Stimulated activated CD4-positive, alpha-beta T cell treated with anti-CD3 and anti-CD28 coated beads, Interleukin-1b, Interleukin-23, amount 100 ng/mL, for 48 hours (primary cell): ENCODE data around the gene TBX6.

ENCODE experiments used
- DNase-seq: peaks from one replicate; pipeline ENCODE4 v3.0.0-alpha.2; 2020

The TBX6 gene

DNA sequence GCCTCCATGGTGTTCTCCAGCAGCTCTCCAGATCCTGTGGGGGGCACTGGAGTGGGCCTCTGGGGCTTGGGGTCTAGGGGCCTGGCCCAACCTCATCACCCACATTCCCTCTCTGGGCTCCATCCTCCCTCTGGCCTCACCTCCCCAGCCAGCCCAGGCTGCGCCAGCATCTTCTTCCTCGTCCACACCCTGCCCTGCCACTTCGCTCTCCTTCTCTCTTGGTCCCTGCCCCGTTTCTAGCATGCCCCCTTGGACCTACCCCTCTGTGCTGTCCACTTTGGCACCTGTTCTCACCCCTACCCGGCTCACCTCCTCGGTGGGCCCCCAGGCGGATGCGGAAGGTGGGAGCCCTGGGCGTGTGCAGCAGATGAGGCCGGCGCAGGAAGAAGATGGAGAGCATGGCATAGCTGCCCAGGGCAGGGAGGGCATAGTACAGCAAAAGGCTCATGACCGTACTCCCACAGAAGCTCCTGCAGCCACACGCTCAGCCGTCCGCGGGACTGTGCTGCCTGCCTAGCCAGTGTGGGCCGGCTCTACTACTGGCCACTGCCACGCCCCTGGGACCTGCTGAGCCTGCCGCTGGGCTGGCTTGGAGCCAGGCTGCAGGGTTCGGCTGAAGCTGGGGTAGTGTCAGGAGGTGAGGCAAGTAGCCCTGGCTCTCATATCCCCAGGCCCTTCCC lies 21.4 kb upstream of the TBX6 start, which contains the start of gene GDPD3:
Gene GDPD3, minus strand, starts transcription at position 507 of the 680 bp plus-strand sequence. Its CDS starts 59 bp downstream, at position 448.
- DNase-seq = no peak

GRCh38 chr16:30112197-30113030 lies 20.7 kb upstream of the TBX6 start:
- peak; percentile 72 for DNase-seq

GRCh38 chr16:30110661-30111060 lies 18.9 kb upstream of the TBX6 start:
- DNase-seq = no peak

GRCh38 chr16:30108059-30108850 lies 16.5 kb upstream of the TBX6 start:
- DNase-seq = no peak

- no peak for DNase-seq
Observed at GRCh38 chr16:30104492-30104891, 12.8 kb upstream of the TBX6 start.

DNA sequence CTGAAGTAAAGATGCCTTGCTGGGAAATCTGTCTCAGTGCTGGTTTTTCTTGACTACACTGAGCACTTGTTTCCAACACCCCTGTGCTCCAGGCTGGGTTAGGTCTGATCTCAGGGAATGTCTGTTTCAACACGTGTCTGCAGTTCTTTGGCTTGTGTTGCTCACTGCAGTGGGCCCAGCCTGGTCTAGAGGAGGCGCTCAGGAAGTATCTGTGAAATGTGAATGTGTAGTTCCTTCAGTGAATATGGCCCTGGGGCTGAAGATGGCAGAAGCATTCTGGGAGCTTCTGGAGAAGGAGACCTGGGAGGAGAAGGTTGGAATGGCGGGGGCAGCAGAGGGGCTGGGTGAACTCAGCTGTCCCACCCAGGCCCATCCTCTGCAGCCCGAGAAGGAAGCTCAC lies 12.4 kb upstream of the TBX6 start:
- DNase-seq = no peak

GRCh38 chr16:30096862-30097563 lies 5.3 kb upstream of the TBX6 start:
- DNase-seq = no peak

- peak; percentile 89 for DNase-seq
Observed at GRCh38 chr16:30096105-30096861, 4.6 kb upstream of the TBX6 start, which contains the start of gene YPEL3. TSS of gene YPEL3 (minus strand) at chr16:30096213. CDS start at chr16:30095482, 731 bp downstream.

GRCh38 chr16:30095166-30096078 lies 3.7 kb upstream of the TBX6 start:
- DNase-seq = no peak

DNA sequence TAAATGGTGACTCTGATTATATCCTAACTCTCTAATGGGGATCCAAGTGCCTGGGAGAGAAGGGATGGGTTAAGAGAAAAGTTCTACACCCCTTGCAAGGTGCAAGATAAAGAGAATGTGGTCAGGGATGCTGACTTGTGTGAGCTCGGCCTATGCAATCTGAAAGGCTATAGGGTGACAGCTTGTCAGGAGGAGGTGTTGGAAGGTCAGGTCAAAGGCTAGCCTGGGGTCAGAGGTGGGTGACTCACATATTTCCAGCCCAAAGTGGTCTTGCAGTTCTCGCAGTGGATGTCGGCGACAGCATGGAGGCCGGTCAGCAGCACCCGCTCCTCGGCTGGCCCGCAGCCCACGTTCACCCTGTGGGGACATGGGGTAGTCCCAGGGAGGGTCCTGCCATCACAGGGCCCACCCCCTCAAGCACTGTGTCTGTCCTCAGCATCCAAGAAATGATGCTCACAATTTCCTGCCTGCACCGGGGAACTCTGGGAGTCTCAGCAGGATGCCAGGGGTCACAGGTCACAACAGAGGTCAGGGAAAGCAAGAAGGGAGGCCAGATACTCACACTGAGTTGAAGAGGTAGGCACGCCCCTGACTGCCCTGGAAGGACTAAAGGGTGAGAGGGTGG lies 2.9 kb upstream of the TBX6 start:
- DNase-seq = no peak

DNA sequence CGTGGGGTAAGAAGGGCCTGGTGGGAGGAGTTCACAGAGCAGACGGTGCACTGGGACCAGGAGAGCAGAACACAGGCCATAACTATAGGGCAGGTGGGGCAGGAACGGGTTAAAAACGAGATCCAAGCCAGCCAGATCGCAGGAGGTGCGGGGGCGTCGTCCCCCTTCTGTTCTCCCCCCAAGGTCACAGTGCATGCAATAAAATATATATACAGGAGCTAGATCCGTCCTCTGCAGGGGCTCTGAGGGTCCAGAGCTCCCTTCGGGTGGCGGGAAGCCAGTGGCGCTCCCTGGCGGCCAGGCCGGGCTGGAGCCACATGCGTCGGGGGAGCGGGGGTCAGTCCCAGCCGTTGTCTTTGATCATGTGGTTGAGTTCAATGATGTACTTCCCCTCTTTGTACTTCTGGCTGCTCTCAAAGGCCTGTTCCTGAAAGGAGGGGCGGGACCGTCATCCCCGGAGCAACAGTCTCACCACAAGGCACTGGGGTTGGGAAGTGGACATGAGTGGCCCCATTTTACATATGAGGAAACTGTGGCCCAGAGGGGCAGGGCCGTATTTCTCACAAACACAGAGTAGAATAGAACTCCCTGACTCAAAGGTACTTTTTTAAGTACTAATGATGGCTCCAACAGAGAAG lies 768 bp upstream of the TBX6 start:
- DNase-seq = peak; percentile 78

DNA sequence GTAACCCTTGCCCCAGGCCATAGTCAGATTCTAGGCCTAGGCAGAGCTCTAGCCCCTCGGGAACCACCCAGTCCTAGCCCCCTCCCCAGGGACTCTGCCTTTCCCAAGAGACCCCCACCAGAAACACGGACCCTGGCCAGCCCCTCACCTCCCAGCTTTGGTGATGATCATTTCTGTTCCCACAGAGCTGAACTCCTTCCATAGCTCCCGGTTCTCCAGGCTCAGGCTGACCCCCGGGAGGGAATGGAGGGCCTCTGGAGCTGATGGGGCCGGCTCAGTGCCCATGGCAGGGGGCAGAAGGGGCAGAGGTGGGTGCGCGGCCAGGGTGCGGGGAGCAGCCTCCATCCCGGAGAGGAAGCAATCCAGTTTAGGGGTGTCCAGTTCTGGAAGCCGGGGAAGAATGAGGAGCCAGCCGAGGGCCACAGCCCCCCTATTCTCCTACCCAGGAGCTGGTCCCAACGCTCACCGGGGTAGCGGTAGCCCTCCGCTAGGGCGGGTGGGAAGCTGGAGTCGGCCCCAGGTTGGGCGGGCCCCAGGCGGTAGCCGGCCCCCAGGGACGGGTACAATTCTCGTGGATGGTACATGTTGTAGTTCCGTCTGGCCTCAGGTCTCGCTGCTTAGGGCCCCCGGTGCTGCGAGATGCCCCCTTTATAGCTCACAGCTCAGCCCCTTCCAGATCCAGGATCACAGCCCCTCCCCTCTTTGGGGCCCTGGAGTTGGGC lies 953 bp downstream of the TBX6 start:
- DNase-seq = no peak

GRCh38 chr16:30088832-30089624 lies 2.7 kb downstream of the TBX6 start:
- no peak for DNase-seq

GRCh38 chr16:30088237-30088831 lies 3.4 kb downstream of the TBX6 start:
- DNase-seq = no peak

DNA sequence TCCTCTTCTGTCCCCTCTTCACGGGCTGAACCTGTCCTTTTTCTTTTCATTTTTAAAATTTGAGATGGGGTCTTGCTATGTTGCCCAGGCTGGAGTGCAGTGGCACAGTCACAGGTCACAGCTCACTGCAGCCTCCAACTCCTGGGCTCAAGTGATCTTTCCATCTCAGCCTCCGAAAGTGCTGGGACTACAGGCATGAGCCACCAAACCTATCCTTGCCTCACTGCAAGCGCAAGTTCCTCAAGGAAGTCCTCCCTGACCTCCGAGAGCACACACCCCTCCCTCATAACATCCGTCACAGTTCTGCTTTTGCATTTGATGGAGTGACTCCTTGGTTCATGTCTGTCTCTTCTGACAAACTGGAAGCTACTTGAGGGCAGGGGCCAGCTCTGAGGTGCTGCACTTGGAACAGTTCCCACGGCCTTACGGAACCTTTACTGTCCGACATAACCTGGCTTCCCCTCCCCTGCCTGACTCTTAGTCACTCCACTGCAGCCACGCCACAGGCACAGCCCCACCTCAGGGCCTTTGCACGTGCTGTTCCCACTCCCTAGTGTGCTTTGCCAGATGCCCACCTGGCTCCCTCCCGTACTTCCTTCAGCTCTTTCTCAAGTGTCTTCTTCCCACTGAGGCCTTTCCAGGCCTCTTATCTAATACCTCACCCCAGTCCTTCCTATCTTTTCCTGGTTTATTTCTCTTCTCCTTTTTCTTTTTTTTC lies 4.4 kb downstream of the TBX6 start:
- no peak for DNase-seq

DNA sequence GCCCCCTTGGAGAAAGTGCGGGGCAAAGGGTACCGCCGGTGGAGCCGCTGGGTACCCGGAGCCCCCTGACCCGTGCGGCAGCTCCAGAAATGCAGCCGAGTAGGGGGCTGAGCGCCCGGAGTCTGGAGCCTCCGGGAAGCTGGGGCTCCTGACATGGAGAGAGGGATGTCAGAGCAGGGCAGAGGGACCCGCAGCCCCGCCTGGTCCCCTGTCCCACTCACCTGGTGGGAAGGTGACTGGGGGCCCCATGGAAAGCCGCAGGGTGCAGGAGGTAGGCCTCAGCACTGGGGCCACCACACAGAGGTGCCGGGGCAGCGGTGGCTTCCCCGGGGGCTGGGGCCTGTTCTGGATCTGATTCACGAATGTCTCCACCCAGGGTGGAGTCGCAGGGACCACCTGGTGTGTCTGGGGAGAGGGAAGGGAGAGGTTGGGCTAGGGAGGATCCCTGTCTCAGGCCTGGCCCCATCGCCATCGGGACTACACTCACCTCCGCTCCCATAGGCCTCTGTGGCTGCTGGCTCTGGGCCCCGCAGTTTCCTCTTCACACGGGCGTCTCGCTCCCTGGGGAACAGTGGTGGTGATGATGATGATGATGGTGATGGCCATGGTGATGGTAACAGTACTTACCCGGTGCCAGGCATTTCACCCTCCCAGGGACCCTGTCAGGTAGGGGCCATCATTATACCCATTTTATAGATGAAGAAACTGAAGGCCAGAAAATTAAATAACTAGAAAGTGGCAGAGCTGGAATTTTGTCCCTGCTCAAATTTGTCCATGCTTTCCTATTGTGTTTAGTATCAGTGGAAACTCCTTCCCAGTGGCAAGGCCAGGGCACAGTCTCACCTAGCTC lies 5.2 kb downstream of the TBX6 start:
- DNase-seq = no peak
